A549 (cell line): ENCODE results near the gene AFMID. TPM values are rescaled to one million over a fixed set of nuclear protein-coding genes. Genes with fewer than 3 reads are reported as not detected.

ENCODE experiments used
- ATAC-seq, 2 experiments: fragments of 200-7000 bp in 1 of 2; fragments of >200 bp in 1 of 2; cut with Nextera tagmentation in 1 of 2; cut with Tn5 transposase in 1 of 2; 3 replicates each; pipeline versions ENCODE4 v1.8.0 to v1.9.1; 2018 to 2020; ENCODE audit warnings: mild to moderate bottlenecking in 1 of 2, moderate library complexity in 1 of 2
- CTCF ChIA-PET: fragments of 300-600 bp; sonication (Branson Sonifier 250); formaldehyde crosslinking; extraction: SDS; loops from one replicate; lab custom pipeline; 2021; ENCODE audit warnings: antibody characterized with exemption, inconsistent platforms; lab: Yijun Ruan, JAX
- POLR2A ChIA-PET: fragments of 350-600 bp; formaldehyde crosslinking; extraction: SDS; loops from one replicate; lab custom pipeline; 2021; ENCODE audit warnings: antibody characterized with exemption, inconsistent platforms; lab: Yijun Ruan, JAX
- DNase-seq, 2 experiments: peaks; one replicate each; pipeline versions ENCODE4 v3.0.0 to v3.0.0-alpha.2; 2011 to 2016; ENCODE audit warnings: low read depth in 1 of 2, low spot score in 1 of 2
- FAIRE-seq: peaks from 2 replicates; lab custom pipeline; 2011; peaks lifted over from hg19 to GRCh38; lab: Jason Lieb, UNC
- H3K27ac ChIP-seq, 2 experiments: fragments of >200 bp; sonication (Bioruptor Twin); formaldehyde crosslinking; 3 replicates each; pipeline ENCODE4 v1.5.1; 2016 to 2017
- H3K4me1 ChIP-seq: fragments of >200 bp; sonication (Bioruptor Twin); formaldehyde crosslinking; 3 replicates; pipeline ENCODE4 v1.6.1; 2016
- H3K4me2 ChIP-seq: fragments of >200 bp; sonication (Bioruptor Twin); formaldehyde crosslinking; 3 replicates; pipeline ENCODE4 v1.6.1; 2016
- H3K4me3 ChIP-seq: fragments of >200 bp; sonication (Bioruptor Twin); formaldehyde crosslinking; 3 replicates; pipeline ENCODE4 v1.5.1; 2016
- H3K9me3 ChIP-seq: fragments of >200 bp; sonication (Bioruptor Twin); formaldehyde crosslinking; 3 replicates; pipeline ENCODE4 v1.6.1; 2016
- CEBPB ChIP-seq, 2 experiments: fragments of >200 bp in 1 of 2; sonication (Bioruptor Twin) in 1 of 2; formaldehyde crosslinking in 1 of 2; IDR thresholded peaks; 2 replicates each; pipeline ENCODE4 v1.6.1; 2012 to 2016
- E2F6 ChIP-seq: IDR thresholded peaks from 2 replicates; pipeline ENCODE4 v1.6.1; 2012; ENCODE audit warnings: low read depth, borderline replicate concordance
- EP300 ChIP-seq, 2 experiments: fragments of >200 bp; sonication (Bioruptor Twin); formaldehyde crosslinking; IDR thresholded peaks; 2 replicates in 1 of 2; 3 replicates in 1 of 2; pipeline ENCODE4 v1.6.1; 2016 to 2017
- HDAC2 ChIP-seq: fragments of 200-600 bp; sonication (generic); IDR thresholded peaks from 2 replicates; pipeline ENCODE4 v1.6.1; 2016
- HES2 ChIP-seq: fragments of >200 bp; sonication (Bioruptor Twin); formaldehyde crosslinking; IDR thresholded peaks from 2 replicates; pipeline ENCODE4 v1.6.1; 2016
- HOXB13 ChIP-seq: fragments of 250-450 bp; sonication (Bioruptor Pico); IDR thresholded peaks from 2 replicates; pipeline ENCODE4 v1.5.0; 2020; ENCODE audit warnings: low read depth, mild to moderate bottlenecking, moderate library complexity
- JUN ChIP-seq, 2 experiments: fragments of >200 bp; sonication (Bioruptor Twin); formaldehyde crosslinking; IDR thresholded peaks; 2 replicates in 1 of 2; 3 replicates in 1 of 2; pipeline ENCODE4 v1.6.1; 2016 to 2017
- KDM1A ChIP-seq: fragments of 200-600 bp; sonication (generic); IDR thresholded peaks from 2 replicates; pipeline ENCODE4 v1.6.1; 2016; ENCODE audit warnings: low read depth, mild to moderate bottlenecking
- KDM5A ChIP-seq: fragments of 200-600 bp; sonication (generic); IDR thresholded peaks from 2 replicates; pipeline ENCODE4 v1.6.1; 2016; ENCODE audit warnings: antibody characterized with exemption, mild to moderate bottlenecking
- MAFK ChIP-seq: fragments of 450-650 bp; IDR thresholded peaks from 2 replicates; pipeline ENCODE4 v1.6.1; 2014; ENCODE audit not compliant: partially characterized antibody
- POLR2AphosphoS2 ChIP-seq: conservative IDR thresholded peaks from 2 replicates; pipeline ENCODE4 v1.6.1; 2012; ENCODE audit warnings: low read length, improper control_type of control experiment, inconsistent platforms
- RARB ChIP-seq: fragments of 250-450 bp; sonication (Bioruptor Pico); IDR thresholded peaks from 2 replicates; pipeline ENCODE4 v1.8.0; 2021; ENCODE audit warnings: mild to moderate bottlenecking, moderate library complexity
- TP53 ChIP-seq: fragments of 250-450 bp; sonication (Bioruptor Pico); IDR thresholded peaks from 2 replicates; pipeline ENCODE4 v1.5.0; 2021; ENCODE audit warnings: mild to moderate bottlenecking, moderate library complexity
- ZSCAN20 ChIP-seq: fragments of 250-450 bp; sonication (Bioruptor Pico); IDR thresholded peaks from 2 replicates; pipeline ENCODE4 v1.8.0; 2022; ENCODE audit warnings: mild to moderate bottlenecking, moderate library complexity
- WGBS: methylation state at CpG from one replicate; pipeline ENCODE4 v1.1.6; 2017; ENCODE audit errors: missing lambda C conversion rate; 5-methylcytosine and 5-hydroxymethylcytosine counted together
- polyA plus RNA-seq, 4 experiments: library from polyadenylated mRNA; depleted of rRNA in 3 of 4; stranded (reverse); fragments of >200 nt; fragmentation: RNase III in 1 of 4; extraction: RNeasy Plus Mini Kit Qiagen cat#74134 plus additional on column Dnase treatment in 1 of 4; gene quantifications; 2 replicates in 3 of 4; 3 replicates in 1 of 4; pipeline ENCODE4 v1.2.3, GENCODE V29; 2011 to 2017
- TF ChIP-seq, protein P1 (sequence below): fragments of 450-650 bp; IDR thresholded peaks from 2 replicates; pipeline ENCODE4 v1.6.1; 2014; ENCODE audit warnings: antibody characterized with exemption
- TF ChIP-seq, protein P2 (sequence below): fragments of 150-350 bp; IDR thresholded peaks from 2 replicates; pipeline ENCODE4 v1.6.1; 2014; ENCODE audit warnings: low read depth, mild to moderate bottlenecking, low read length
- TF ChIP-seq, protein P3 (sequence below): fragments of 200-600 bp; sonication (generic); IDR thresholded peaks from 2 replicates; pipeline ENCODE4 v1.6.1; 2016; ENCODE audit warnings: antibody characterized with exemption, mild to moderate bottlenecking, moderate library complexity
- TF ChIP-seq, protein P4 (sequence below): IDR thresholded peaks from 2 replicates; pipeline ENCODE4 v1.6.1; 2012

AFMID gene
- polyA plus RNA-seq, 2 of the 4 experiments (the other 2 are of a cell fraction), result 33.4 to 43.4 TPM

DNA sequence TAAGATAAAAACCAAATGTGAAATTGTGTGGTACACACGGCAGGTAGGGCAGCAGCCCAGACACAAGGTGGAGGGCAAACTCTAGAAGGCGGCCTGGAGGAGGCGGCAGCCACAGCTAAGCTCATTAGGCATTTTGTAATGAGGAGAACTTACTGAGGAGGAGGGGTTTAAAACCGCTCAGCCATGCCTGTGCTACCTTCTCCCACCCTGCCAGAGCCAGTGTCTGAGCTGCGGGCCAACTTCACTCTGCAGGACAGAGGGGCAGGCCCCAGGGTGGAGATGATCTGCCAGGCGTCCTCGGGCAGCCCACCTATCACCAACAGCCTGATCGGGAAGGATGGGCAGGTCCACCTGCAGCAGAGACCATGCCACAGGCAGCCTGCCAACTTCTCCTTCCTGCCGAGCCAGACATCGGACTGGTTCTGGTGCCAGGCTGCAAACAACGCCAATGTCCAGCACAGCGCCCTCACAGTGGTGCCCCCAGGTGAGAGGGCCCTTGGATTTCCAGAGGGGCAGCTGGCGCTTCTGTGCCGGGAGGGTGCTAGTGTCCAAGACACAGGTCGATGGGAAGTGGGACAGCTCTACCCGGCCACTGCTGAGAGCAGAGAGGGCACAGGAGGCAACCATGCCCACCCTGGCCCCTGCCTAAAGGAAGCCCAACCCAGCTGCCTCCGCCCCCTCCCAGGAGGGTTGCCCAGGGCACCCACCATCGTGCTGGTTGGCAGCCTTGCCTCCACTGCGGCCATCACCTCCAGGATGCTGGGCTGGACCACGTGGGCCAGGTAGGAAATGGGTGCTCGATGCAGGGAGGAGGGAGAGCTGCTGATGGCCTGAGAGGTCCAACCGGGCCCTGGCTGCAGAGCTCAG lies 23.0 kb upstream of the AFMID start:
- ChIA-PET CTCF (interaction anchor here (1.0 to 4.5 kb wide), 9 partner anchors 11 to 258 kb away, joined by 3 to 54 read pairs (median 8); partner anchors contain the start of gene TK1), POLR2A (no interaction called here)
- Histone ChIP-seq H3K9me3 (no peaks in the 10 kb centered on the region), H3K4me2 (no peak overlapping the region), H3K27ac (no peak overlapping the region), H3K4me1 (0 out of 3 replicates have a peak, but pooled peaks cover 3% of the 10 kb centered on the region), H3K4me3 (no peak overlapping the region)
- FAIRE-seq (no peak), ATAC-seq (no peak), DNase-seq (no peak)
- TF ChIP-seq, protein P1, sequence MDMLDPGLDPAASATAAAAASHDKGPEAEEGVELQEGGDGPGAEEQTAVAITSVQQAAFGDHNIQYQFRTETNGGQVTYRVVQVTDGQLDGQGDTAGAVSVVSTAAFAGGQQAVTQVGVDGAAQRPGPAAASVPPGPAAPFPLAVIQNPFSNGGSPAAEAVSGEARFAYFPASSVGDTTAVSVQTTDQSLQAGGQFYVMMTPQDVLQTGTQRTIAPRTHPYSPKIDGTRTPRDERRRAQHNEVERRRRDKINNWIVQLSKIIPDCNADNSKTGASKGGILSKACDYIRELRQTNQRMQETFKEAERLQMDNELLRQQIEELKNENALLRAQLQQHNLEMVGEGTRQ, result no peak
- TF ChIP-seq, protein P2, sequence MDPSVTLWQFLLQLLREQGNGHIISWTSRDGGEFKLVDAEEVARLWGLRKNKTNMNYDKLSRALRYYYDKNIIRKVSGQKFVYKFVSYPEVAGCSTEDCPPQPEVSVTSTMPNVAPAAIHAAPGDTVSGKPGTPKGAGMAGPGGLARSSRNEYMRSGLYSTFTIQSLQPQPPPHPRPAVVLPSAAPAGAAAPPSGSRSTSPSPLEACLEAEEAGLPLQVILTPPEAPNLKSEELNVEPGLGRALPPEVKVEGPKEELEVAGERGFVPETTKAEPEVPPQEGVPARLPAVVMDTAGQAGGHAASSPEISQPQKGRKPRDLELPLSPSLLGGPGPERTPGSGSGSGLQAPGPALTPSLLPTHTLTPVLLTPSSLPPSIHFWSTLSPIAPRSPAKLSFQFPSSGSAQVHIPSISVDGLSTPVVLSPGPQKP, result no peak
- no peak for TF ChIP-seq MAFK
- no peak for TF ChIP-seq E2F6
- no peak for TF ChIP-seq KDM5A
- TF ChIP-seq KDM1A, result no peak
- no peak for TF ChIP-seq HDAC2
- no peak for TF ChIP-seq HES2
- TF ChIP-seq POLR2AphosphoS2, result no peak
- no peak for TF ChIP-seq TP53
- 75% methylated on average over 17 of the region's 22 CpGs for WGBS

DNA sequence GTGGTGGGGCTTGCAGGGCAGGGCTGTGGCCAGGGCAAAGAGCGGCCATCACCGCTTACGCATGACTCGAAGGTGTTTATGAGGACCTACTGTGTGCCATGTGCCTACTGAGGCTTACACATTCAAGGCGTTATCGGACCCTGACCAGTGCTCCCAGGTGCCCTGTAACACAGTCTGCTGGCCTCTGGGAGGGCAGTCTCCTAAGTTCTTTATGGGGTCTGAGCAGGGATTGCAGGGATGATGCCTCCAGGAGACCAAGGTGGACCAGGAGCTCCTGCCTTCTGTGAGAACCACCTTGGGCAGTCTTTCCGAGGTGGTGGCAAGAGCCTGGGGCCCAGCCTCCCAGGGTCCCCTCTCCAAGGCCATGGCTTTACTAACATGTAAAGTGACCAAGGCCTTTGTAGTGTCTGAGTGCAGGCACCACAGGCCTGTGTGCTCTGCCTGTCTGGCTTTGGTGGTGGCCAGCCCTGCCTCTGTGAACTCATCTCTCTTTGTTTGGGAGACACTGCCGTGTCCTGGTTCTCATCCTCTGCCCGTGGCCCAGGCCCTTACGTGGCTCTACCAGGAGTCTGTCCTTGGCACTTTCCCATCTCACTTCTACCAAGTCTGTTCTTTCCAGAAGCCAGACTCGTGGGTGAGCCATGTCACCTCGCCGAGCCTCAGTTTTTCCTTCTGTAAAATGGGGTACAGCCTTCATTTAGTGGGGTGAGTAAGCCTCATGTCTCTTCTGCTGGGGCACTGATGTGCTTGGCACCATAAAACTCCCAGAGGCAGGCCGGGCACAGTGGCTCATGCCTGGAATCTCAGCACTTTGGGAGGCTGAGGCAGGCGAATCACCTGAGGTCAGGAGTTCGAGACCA lies 22.2 kb upstream of the AFMID start:
- TF ChIP-seq KDM1A (0 out of 2 replicates have a peak, but pooled peaks have one; percentile 64), E2F6 (no peak)
- no peaks in the 10 kb centered on the region for H3K9me3 ChIP-seq
- H3K4me2 ChIP-seq, result no peak overlapping the region
- FAIRE-seq (no peak), ATAC-seq (no peak), DNase-seq (no peak)
- POLR2A ChIA-PET, result no interaction called here
- H3K27ac ChIP-seq, result no peak overlapping the region
- no peak overlapping the region for H3K4me3 ChIP-seq
- CTCF ChIA-PET, result interaction anchor here (1.0 to 4.5 kb wide), 10 partner anchors 11 to 257 kb away, joined by 3 to 54 read pairs (median 6); partner anchors contain the start of gene TK1
- WGBS, result 85% methylated on average over 16 of the region's 16 CpGs
- peaks cover 8% of the 10 kb centered on the region; the same call in 2 of the 3 replicates for H3K4me1 ChIP-seq

GRCh38 chr17:78166416-78166815 lies 20.7 kb upstream of the AFMID start:
- H3K4me3 ChIP-seq, result no peak overlapping the region
- no peak overlapping the region for H3K27ac ChIP-seq
- 67% methylated on average over 6 of the region's 6 CpGs for whole genome bisulfite sequencing
- POLR2A ChIA-PET, result no interaction called here
- ATAC-seq, result no peak
- FAIRE-seq, result no peak
- no peak for DNase-seq
- H3K9me3 ChIP-seq, result no peaks in the 10 kb centered on the region
- H3K4me1 ChIP-seq, result peaks cover 11% of the 10 kb centered on the region; the same call in 2 of the 3 replicates
- CTCF ChIA-PET, result interaction anchor here (1.4 to 3.1 kb wide), 4 partner anchors 10 to 84 kb away, joined by 3 to 18 read pairs (median 6); no protein-coding TSS in a partner anchor
- no peak overlapping the region for H3K4me2 ChIP-seq
- TF ChIP-seq HOXB13, result no peak
- no peak for TF ChIP-seq RARB (CRISPR knock-in tag)
- no peak for TF ChIP-seq CEBPB (IDR thresholded peaks at IDR 0.05)
- TF ChIP-seq, protein P3, sequence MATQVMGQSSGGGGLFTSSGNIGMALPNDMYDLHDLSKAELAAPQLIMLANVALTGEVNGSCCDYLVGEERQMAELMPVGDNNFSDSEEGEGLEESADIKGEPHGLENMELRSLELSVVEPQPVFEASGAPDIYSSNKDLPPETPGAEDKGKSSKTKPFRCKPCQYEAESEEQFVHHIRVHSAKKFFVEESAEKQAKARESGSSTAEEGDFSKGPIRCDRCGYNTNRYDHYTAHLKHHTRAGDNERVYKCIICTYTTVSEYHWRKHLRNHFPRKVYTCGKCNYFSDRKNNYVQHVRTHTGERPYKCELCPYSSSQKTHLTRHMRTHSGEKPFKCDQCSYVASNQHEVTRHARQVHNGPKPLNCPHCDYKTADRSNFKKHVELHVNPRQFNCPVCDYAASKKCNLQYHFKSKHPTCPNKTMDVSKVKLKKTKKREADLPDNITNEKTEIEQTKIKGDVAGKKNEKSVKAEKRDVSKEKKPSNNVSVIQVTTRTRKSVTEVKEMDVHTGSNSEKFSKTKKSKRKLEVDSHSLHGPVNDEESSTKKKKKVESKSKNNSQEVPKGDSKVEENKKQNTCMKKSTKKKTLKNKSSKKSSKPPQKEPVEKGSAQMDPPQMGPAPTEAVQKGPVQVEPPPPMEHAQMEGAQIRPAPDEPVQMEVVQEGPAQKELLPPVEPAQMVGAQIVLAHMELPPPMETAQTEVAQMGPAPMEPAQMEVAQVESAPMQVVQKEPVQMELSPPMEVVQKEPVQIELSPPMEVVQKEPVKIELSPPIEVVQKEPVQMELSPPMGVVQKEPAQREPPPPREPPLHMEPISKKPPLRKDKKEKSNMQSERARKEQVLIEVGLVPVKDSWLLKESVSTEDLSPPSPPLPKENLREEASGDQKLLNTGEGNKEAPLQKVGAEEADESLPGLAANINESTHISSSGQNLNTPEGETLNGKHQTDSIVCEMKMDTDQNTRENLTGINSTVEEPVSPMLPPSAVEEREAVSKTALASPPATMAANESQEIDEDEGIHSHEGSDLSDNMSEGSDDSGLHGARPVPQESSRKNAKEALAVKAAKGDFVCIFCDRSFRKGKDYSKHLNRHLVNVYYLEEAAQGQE, result no peak
- no peak for TF ChIP-seq POLR2AphosphoS2
- TF ChIP-seq ZSCAN20, result no peak
- TF ChIP-seq EP300 (IDR thresholded peaks at IDR 0.05), result no peak
- TF ChIP-seq, protein P4, sequence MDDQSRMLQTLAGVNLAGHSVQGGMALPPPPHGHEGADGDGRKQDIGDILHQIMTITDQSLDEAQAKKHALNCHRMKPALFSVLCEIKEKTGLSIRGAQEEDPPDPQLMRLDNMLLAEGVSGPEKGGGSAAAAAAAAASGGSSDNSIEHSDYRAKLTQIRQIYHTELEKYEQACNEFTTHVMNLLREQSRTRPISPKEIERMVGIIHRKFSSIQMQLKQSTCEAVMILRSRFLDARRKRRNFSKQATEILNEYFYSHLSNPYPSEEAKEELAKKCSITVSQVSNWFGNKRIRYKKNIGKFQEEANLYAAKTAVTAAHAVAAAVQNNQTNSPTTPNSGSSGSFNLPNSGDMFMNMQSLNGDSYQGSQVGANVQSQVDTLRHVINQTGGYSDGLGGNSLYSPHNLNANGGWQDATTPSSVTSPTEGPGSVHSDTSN, result no peak
- TF ChIP-seq JUN (IDR thresholded peaks at IDR 0.05), result no peak
